ENCODE data around the gene SCIMP. TPM values are rescaled to one million over a fixed set of nuclear protein-coding genes. Genes with fewer than 3 reads are reported as not detected.
"Not testable (repeated sequence)": the region's sequence is repeated elsewhere in the genome, so short reads cannot be mapped to it uniquely, and the experiment has no call there.

Gene SCIMP
- total and polyA plus RNA-seq, 9 of the 15 experiments (the other 6 are each of a cell fraction or from before 2014, with no cell fraction given): 0.01 to 0.11 (median 0.04) TPM; not detected in 6

- TF ChIP-seq ZNF282 (CRISPR knock-in tag; IDR thresholded peaks at IDR 0.05) (no peak), SAFB (IDR thresholded peaks at IDR 0.05; ENCODE audit: borderline replicate concordance, low read depth, low read length) (no peak)
Measured at GRCh38 chr17:5164436-5164835, 70.2 kb downstream of the SCIMP start (continued).

GRCh38 chr17:5161793-5162192 lies 72.9 kb downstream of the SCIMP start:
- ATAC-seq; H3K4me3 ChIP-seq; in situ Hi-C loops (cut with MboI); H3K9ac ChIP-seq (ENCODE audit: insufficient read depth in 1 of 2, low read depth in 2 of 2, low read length in 2 of 2); H3K27ac ChIP-seq (ENCODE audit: extremely low read depth, low read depth, low read length); H3K79me2 ChIP-seq (ENCODE audit: control insufficient read depth, insufficient read depth, low read length); H2AFZ ChIP-seq (ENCODE audit: low read depth, low read length); CTCF ChIA-PET (ENCODE audit: low intra/inter-chr PET ratio); H3K4me2 ChIP-seq (ENCODE audit: insufficient read depth, low read length); intact Hi-C loops (cut with micrococcal nuclease); H3K9me3 ChIP-seq (replicated peaks; ENCODE audit: control insufficient read depth, insufficient read depth, low read depth, low read length); H3K27me3 ChIP-seq (ENCODE audit: control insufficient read depth in 2 of 2, insufficient read depth in 2 of 2, low read length in 2 of 2); DNase-seq (ENCODE audit: extremely low read depth in 1 of 4, low spot score in 3 of 4); H3K36me3 ChIP-seq (ENCODE audit: control insufficient read depth, insufficient read depth, low read length); POLR2A ChIA-PET; BruUV-seq (replicated peaks); H4K20me1 ChIP-seq (replicated peaks; ENCODE audit: control insufficient read depth, insufficient read depth, low read length); H3K9me1 ChIP-seq (ENCODE audit: control insufficient read depth, insufficient read depth, low read length); H3K4me1 ChIP-seq (replicated peaks in 1 of 2; ENCODE audit: control insufficient read depth in 2 of 2, insufficient read depth in 2 of 2, low read length in 2 of 2); FAIRE-seq: not testable (repeated sequence)
- WGBS (ENCODE audit: insufficient coverage, low coverage, missing lambda C conversion rate): 20% methylated on average over 2 of the region's 3 CpGs

DNA sequence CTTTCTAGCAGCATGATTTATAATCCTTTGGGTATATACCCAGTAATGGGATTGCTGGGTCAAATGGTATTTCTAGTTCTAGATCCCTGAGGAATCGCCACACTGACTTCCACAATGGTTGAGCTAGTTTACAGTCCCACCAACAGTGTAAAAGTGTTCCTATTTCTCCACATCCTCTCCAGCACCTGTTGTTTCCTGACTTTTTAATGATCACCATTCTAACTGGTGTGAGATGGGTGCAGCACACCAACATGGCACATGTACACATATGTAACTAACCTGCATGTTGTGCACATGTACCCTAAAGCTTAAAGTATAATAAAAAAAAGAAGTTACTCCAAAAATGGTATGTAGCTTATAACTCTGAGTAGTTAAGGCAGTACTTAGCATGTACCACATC lies 74.0 kb downstream of the SCIMP start:
- H3K4me2 ChIP-seq (ENCODE audit: insufficient read depth, low read length); CTCF ChIA-PET (ENCODE audit: low intra/inter-chr PET ratio); H3K27me3 ChIP-seq (ENCODE audit: control insufficient read depth in 2 of 2, insufficient read depth in 2 of 2, low read length in 2 of 2); H2AFZ ChIP-seq (ENCODE audit: low read depth, low read length); H3K9ac ChIP-seq (ENCODE audit: insufficient read depth in 1 of 2, low read depth in 2 of 2, low read length in 2 of 2); FAIRE-seq; H3K36me3 ChIP-seq (ENCODE audit: control insufficient read depth, insufficient read depth, low read length); H3K79me2 ChIP-seq (ENCODE audit: control insufficient read depth, insufficient read depth, low read length); POLR2A ChIA-PET; intact Hi-C loops (cut with micrococcal nuclease); H3K27ac ChIP-seq (ENCODE audit: extremely low read depth, low read depth, low read length); ATAC-seq; H4K20me1 ChIP-seq (replicated peaks; ENCODE audit: control insufficient read depth, insufficient read depth, low read length); in situ Hi-C loops (cut with MboI); DNase-seq (ENCODE audit: extremely low read depth in 1 of 4, low spot score in 3 of 4); H3K4me1 ChIP-seq (replicated peaks in 1 of 2; ENCODE audit: control insufficient read depth in 2 of 2, insufficient read depth in 2 of 2, low read length in 2 of 2); H3K9me3 ChIP-seq (replicated peaks; ENCODE audit: control insufficient read depth, insufficient read depth, low read depth, low read length); H3K9me1 ChIP-seq (ENCODE audit: control insufficient read depth, insufficient read depth, low read length); H3K4me3 ChIP-seq; BruUV-seq (replicated peaks): not testable (repeated sequence)
- WGBS (ENCODE audit: insufficient coverage, low coverage, missing lambda C conversion rate): no CpG with 5 or more reads among the region's 1 CpG

Other genes with a start within 250 kb of the SCIMP start
Only the 7 nearest of the 13 such genes appear.
- not detected in 2 replicates for gene ZFP3, start 156.4 kb downstream of the SCIMP start, total RNA-seq (2014; rRNA removed)
- gene ZFP3, start 156.4 kb downstream of the SCIMP start, total RNA-seq (2014; rRNA removed; fragmentation: Illumina TruSeq; extraction: Trizol): not detected in 2 replicates
- gene ZFP3, start 156.4 kb downstream of the SCIMP start, total RNA-seq (2015; rRNA removed; fragmentation: Illumina TruSeq; extraction: Trizol): not detected in 2 replicates
- 0.04 TPM in 1 of 2 replicates, not detected in the other for gene ZFP3, start 156.4 kb downstream of the SCIMP start, total RNA-seq (2021)
- not detected in 2 replicates for gene ZFP3, start 156.4 kb downstream of the SCIMP start, polyA plus RNA-seq (2011; rRNA removed)
- gene ZFP3, start 156.4 kb downstream of the SCIMP start, polyA plus RNA-seq (2014; fragmentation: Illumina TruSeq; extraction: Trizol): not detected in 2 replicates
- gene ZFP3, start 156.4 kb downstream of the SCIMP start, polyA plus RNA-seq (2014; fragmentation: Nextera tagmentation; extraction: Ambion mirVana): not detected
- not detected in 2 replicates for gene ZFP3, start 156.4 kb downstream of the SCIMP start, polyA plus RNA-seq (2014; rRNA removed)
- gene ZNF232, start 123.0 kb downstream of the SCIMP start, total RNA-seq (2014; rRNA removed): 11.1 and 13.2 TPM in 2 replicates
- gene ZNF232, start 123.0 kb downstream of the SCIMP start, total RNA-seq (2014; rRNA removed; fragmentation: Illumina TruSeq; extraction: Trizol): 14.6 and 16.5 TPM in 2 replicates
- 11.2 and 11.7 TPM in 2 replicates for gene ZNF232, start 123.0 kb downstream of the SCIMP start, total RNA-seq (2015; rRNA removed; fragmentation: Illumina TruSeq; extraction: Trizol)
- gene ZNF232, start 123.0 kb downstream of the SCIMP start, total RNA-seq (2021): 13.0 and 13.1 TPM in 2 replicates
- gene ZNF232, start 123.0 kb downstream of the SCIMP start, polyA plus RNA-seq (2011; rRNA removed): 4.4 and 10.6 TPM in 2 replicates
- gene ZNF232, start 123.0 kb downstream of the SCIMP start, polyA plus RNA-seq (2014; fragmentation: Illumina TruSeq; extraction: Trizol): 13.6 and 14.7 TPM in 2 replicates
- 10 to 100 TPM; 18.8 to 26.0 TPM for gene ZNF232, start 123.0 kb downstream of the SCIMP start, polyA plus RNA-seq (2014; fragmentation: Nextera tagmentation; extraction: Ambion mirVana)
- 12.6 and 14.2 TPM in 2 replicates for gene ZNF232, start 123.0 kb downstream of the SCIMP start, polyA plus RNA-seq (2014; rRNA removed)
- gene USP6, start 118.8 kb downstream of the SCIMP start, total RNA-seq (2014; rRNA removed): not detected in 2 replicates
- gene USP6, start 118.8 kb downstream of the SCIMP start, total RNA-seq (2014; rRNA removed; fragmentation: Illumina TruSeq; extraction: Trizol): 0.03 and 0.04 TPM in 2 replicates
- gene USP6, start 118.8 kb downstream of the SCIMP start, total RNA-seq (2015; rRNA removed; fragmentation: Illumina TruSeq; extraction: Trizol): 0.04 TPM in 1 of 2 replicates, not detected in the other
- 0.07 and 0.09 TPM in 2 replicates for gene USP6, start 118.8 kb downstream of the SCIMP start, total RNA-seq (2021)
- gene USP6, start 118.8 kb downstream of the SCIMP start, polyA plus RNA-seq (2011; rRNA removed): not detected in 2 replicates
- gene USP6, start 118.8 kb downstream of the SCIMP start, polyA plus RNA-seq (2014; fragmentation: Illumina TruSeq; extraction: Trizol): not detected in 2 replicates
- gene USP6, start 118.8 kb downstream of the SCIMP start, polyA plus RNA-seq (2014; fragmentation: Nextera tagmentation; extraction: Ambion mirVana): under 1 TPM; 0.01 to 0.04 TPM
- gene USP6, start 118.8 kb downstream of the SCIMP start, polyA plus RNA-seq (2014; rRNA removed): not detected in 2 replicates
- gene ZNF594, start 43.0 kb downstream of the SCIMP start, total RNA-seq (2014; rRNA removed): 3.4 and 4.5 TPM in 2 replicates
- 3.3 and 3.6 TPM in 2 replicates for gene ZNF594, start 43.0 kb downstream of the SCIMP start, total RNA-seq (2014; rRNA removed; fragmentation: Illumina TruSeq; extraction: Trizol)
- 3.2 and 3.5 TPM in 2 replicates for gene ZNF594, start 43.0 kb downstream of the SCIMP start, total RNA-seq (2015; rRNA removed; fragmentation: Illumina TruSeq; extraction: Trizol)
- gene ZNF594, start 43.0 kb downstream of the SCIMP start, total RNA-seq (2021): 2.2 and 2.7 TPM in 2 replicates
- gene ZNF594, start 43.0 kb downstream of the SCIMP start, polyA plus RNA-seq (2011; rRNA removed): 2.5 and 2.6 TPM in 2 replicates
- 1.9 and 2.0 TPM in 2 replicates for gene ZNF594, start 43.0 kb downstream of the SCIMP start, polyA plus RNA-seq (2014; fragmentation: Illumina TruSeq; extraction: Trizol)
- under 1 TPM; 0.24 to 0.41 TPM for gene ZNF594, start 43.0 kb downstream of the SCIMP start, polyA plus RNA-seq (2014; fragmentation: Nextera tagmentation; extraction: Ambion mirVana)
- gene ZNF594, start 43.0 kb downstream of the SCIMP start, polyA plus RNA-seq (2014; rRNA removed): 4.1 and 4.7 TPM in 2 replicates
- 30.3 and 36.2 TPM in 2 replicates for gene RABEP1, start 47.4 kb upstream of the SCIMP start, total RNA-seq (2014; rRNA removed)
- 38.9 and 43.3 TPM in 2 replicates for gene RABEP1, start 47.4 kb upstream of the SCIMP start, total RNA-seq (2014; rRNA removed; fragmentation: Illumina TruSeq; extraction: Trizol)
- 36.8 and 38.7 TPM in 2 replicates for gene RABEP1, start 47.4 kb upstream of the SCIMP start, total RNA-seq (2015; rRNA removed; fragmentation: Illumina TruSeq; extraction: Trizol)
- 30.1 and 31.8 TPM in 2 replicates for gene RABEP1, start 47.4 kb upstream of the SCIMP start, total RNA-seq (2021)
- 19.3 and 30.1 TPM in 2 replicates for gene RABEP1, start 47.4 kb upstream of the SCIMP start, polyA plus RNA-seq (2011; rRNA removed)
- gene RABEP1, start 47.4 kb upstream of the SCIMP start, polyA plus RNA-seq (2014; fragmentation: Illumina TruSeq; extraction: Trizol): 26.4 and 31.3 TPM in 2 replicates
- 10 to 100 TPM in 1 of 2 experiments, 1 to 10 TPM in 1; 8.2 to 11.5 TPM for gene RABEP1, start 47.4 kb upstream of the SCIMP start, polyA plus RNA-seq (2014; fragmentation: Nextera tagmentation; extraction: Ambion mirVana)
- gene RABEP1, start 47.4 kb upstream of the SCIMP start, polyA plus RNA-seq (2014; rRNA removed): 19.9 and 20.3 TPM in 2 replicates
- gene NUP88, start 184.8 kb upstream of the SCIMP start, total RNA-seq (2014; rRNA removed): 125 and 128 TPM in 2 replicates
- 137 and 154 TPM in 2 replicates for gene NUP88, start 184.8 kb upstream of the SCIMP start, total RNA-seq (2014; rRNA removed; fragmentation: Illumina TruSeq; extraction: Trizol)
- 143 and 148 TPM in 2 replicates for gene NUP88, start 184.8 kb upstream of the SCIMP start, total RNA-seq (2015; rRNA removed; fragmentation: Illumina TruSeq; extraction: Trizol)
- 72.1 and 73.6 TPM in 2 replicates for gene NUP88, start 184.8 kb upstream of the SCIMP start, total RNA-seq (2021)
- gene NUP88, start 184.8 kb upstream of the SCIMP start, polyA plus RNA-seq (2011; rRNA removed): 81.9 and 119 TPM in 2 replicates
- 150 and 160 TPM in 2 replicates for gene NUP88, start 184.8 kb upstream of the SCIMP start, polyA plus RNA-seq (2014; fragmentation: Illumina TruSeq; extraction: Trizol)
- 10 to 100 TPM; 59.9 to 74.6 TPM for gene NUP88, start 184.8 kb upstream of the SCIMP start, polyA plus RNA-seq (2014; fragmentation: Nextera tagmentation; extraction: Ambion mirVana)
- 117 and 137 TPM in 2 replicates for gene NUP88, start 184.8 kb upstream of the SCIMP start, polyA plus RNA-seq (2014; rRNA removed)
- 40.2 and 48.4 TPM in 2 replicates for gene RPAIN, start 185.3 kb upstream of the SCIMP start, total RNA-seq (2014; rRNA removed)
- 37.2 and 38.5 TPM in 2 replicates for gene RPAIN, start 185.3 kb upstream of the SCIMP start, total RNA-seq (2014; rRNA removed; fragmentation: Illumina TruSeq; extraction: Trizol)
- 41.2 and 43.8 TPM in 2 replicates for gene RPAIN, start 185.3 kb upstream of the SCIMP start, total RNA-seq (2015; rRNA removed; fragmentation: Illumina TruSeq; extraction: Trizol)
- 23.5 and 29.6 TPM in 2 replicates for gene RPAIN, start 185.3 kb upstream of the SCIMP start, total RNA-seq (2021)
- 37.7 and 41.6 TPM in 2 replicates for gene RPAIN, start 185.3 kb upstream of the SCIMP start, polyA plus RNA-seq (2011; rRNA removed)
- gene RPAIN, start 185.3 kb upstream of the SCIMP start, polyA plus RNA-seq (2014; fragmentation: Illumina TruSeq; extraction: Trizol): 27.3 and 29.8 TPM in 2 replicates
- 10 to 100 TPM; 62.0 to 63.7 TPM for gene RPAIN, start 185.3 kb upstream of the SCIMP start, polyA plus RNA-seq (2014; fragmentation: Nextera tagmentation; extraction: Ambion mirVana)
- 34.3 and 41.2 TPM in 2 replicates for gene RPAIN, start 185.3 kb upstream of the SCIMP start, polyA plus RNA-seq (2014; rRNA removed)